Tibial nerve (tissue), 4 donors: Measurements from ENCODE around the gene TMEM14A. TPM values are rescaled to one million over a fixed set of nuclear protein-coding genes. Genes with fewer than 3 reads are reported as not detected.
A peak's percentile ranks its signal among the peaks of the same experiment; 100 is the strongest.

Experiments
- DNase-seq, 2 donors: peaks; one replicate each; pipeline ENCODE4 v3.0.0-alpha.2; 2019; ENCODE audit warnings: low spot score in 2 of 2
- H3K27ac ChIP-seq, 4 donors: fragments of 200-600 bp; sonication (generic) in 3 of 4; one replicate each; pipeline ENCODE4 v1.5.1; 2017 to 2019; ENCODE audit warnings: mild to moderate bottlenecking in 1 of 4
- H3K27me3 ChIP-seq, 2 donors: fragments of 200-600 bp; sonication (generic) in 1 of 2; one replicate each; pipeline versions ENCODE4 v1.5.1 to v1.6.0; 2017 to 2019
- H3K36me3 ChIP-seq, 3 donors: fragments of 200-600 bp; sonication (generic); one replicate each; pipeline ENCODE4 v1.5.1; 2018 to 2019
- H3K4me1 ChIP-seq, 4 donors: fragments of 200-600 bp; sonication (generic) in 3 of 4; one replicate each; pipeline ENCODE4 v1.5.1; 2017 to 2019
- H3K4me3 ChIP-seq, 4 donors: fragments of 200-600 bp; sonication (generic) in 3 of 4; one replicate each; pipeline ENCODE4 v1.5.1; 2017 to 2019; ENCODE audit warnings: mild to moderate bottlenecking in 1 of 4, moderate library complexity in 1 of 4
- H3K9me3 ChIP-seq, 4 donors: fragments of 200-600 bp; sonication (generic) in 3 of 4; one replicate each; pipeline ENCODE4 v1.5.1; 2017 to 2019
- EP300 ChIP-seq, 2 donors: sonication (generic); formaldehyde crosslinking; IDR thresholded peaks; one replicate each; pipeline ENCODE4 v1.6.1; 2017; ENCODE audit warnings: antibody characterized with exemption in 2 of 2, mild to moderate bottlenecking in 1 of 2
- POLR2A ChIP-seq, 2 donors: fragments of 450-650 bp; IDR thresholded peaks; one replicate each; pipeline ENCODE4 v1.6.1; 2017; ENCODE audit warnings: antibody characterized with exemption in 2 of 2, mild to moderate bottlenecking in 2 of 2, moderate library complexity in 2 of 2
- WGBS, 2 donors: methylation state at CpG; one replicate each; pipeline ENCODE4 v1.1.5; 2018; 5-methylcytosine and 5-hydroxymethylcytosine counted together
- total RNA-seq, 4 donors: library from RNA; depleted of rRNA; stranded (reverse); fragments of >200 nt; gene quantifications; one replicate each; pipeline ENCODE4 v1.1.0, GENCODE V29; 2016
- TF ChIP-seq, protein P1 (sequence below), 5 experiments: fragments of 200-600 bp in 3 of 5; fragments of 450-650 bp in 2 of 5; sonication (generic) in 3 of 5; IDR thresholded peaks; one replicate each; pipeline ENCODE4 v1.5.1; 2016 to 2019; ENCODE audit warnings: antibody characterized with exemption in 5 of 5, mild to moderate bottlenecking in 3 of 5, moderate library complexity in 2 of 5

Gene TMEM14A
- total RNA-seq, 4 donors from 2014 or later, result 14.4 to 39.6 (median 24.3) TPM

GRCh38 chr6:52641388-52641787 lies 29.5 kb upstream of the TMEM14A start:
- Histone ChIP-seq H3K4me1 (peaks cover 0 to 18% (median 0%) of the 10 kb centered on the region in 4 donors), H3K9me3 (no peaks in the 10 kb centered on the region), H3K4me3 (no peak overlapping the region), H3K27me3 (no peaks in the 10 kb centered on the region), H3K27ac (peak overlapping the region in 1 of 4 donors; percentile 9), H3K36me3 (no peaks in the 10 kb centered on the region)
- TF ChIP-seq EP300 (IDR thresholded peaks at IDR 0.05) (no peak), POLR2A (IDR thresholded peaks at IDR 0.05) (no peak)
- TF ChIP-seq, protein P1, sequence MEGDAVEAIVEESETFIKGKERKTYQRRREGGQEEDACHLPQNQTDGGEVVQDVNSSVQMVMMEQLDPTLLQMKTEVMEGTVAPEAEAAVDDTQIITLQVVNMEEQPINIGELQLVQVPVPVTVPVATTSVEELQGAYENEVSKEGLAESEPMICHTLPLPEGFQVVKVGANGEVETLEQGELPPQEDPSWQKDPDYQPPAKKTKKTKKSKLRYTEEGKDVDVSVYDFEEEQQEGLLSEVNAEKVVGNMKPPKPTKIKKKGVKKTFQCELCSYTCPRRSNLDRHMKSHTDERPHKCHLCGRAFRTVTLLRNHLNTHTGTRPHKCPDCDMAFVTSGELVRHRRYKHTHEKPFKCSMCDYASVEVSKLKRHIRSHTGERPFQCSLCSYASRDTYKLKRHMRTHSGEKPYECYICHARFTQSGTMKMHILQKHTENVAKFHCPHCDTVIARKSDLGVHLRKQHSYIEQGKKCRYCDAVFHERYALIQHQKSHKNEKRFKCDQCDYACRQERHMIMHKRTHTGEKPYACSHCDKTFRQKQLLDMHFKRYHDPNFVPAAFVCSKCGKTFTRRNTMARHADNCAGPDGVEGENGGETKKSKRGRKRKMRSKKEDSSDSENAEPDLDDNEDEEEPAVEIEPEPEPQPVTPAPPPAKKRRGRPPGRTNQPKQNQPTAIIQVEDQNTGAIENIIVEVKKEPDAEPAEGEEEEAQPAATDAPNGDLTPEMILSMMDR (IDR thresholded peaks at IDR 0.05), result no peak
- no peak for DNase-seq

- no peak for DNase-seq
- H3K36me3 ChIP-seq, result no peaks in the 10 kb centered on the region
- H3K27me3 ChIP-seq, result no peaks in the 10 kb centered on the region
- H3K4me1 ChIP-seq, result peaks cover 0 to 18% (median 0%) of the 10 kb centered on the region in 4 donors
- no peak for TF ChIP-seq POLR2A (IDR thresholded peaks at IDR 0.05)
- peak in 1 of 2 donors; percentile 44 for TF ChIP-seq EP300 (IDR thresholded peaks at IDR 0.05)
- 24 to 29% methylated on average over 3 of the region's 3 CpGs for WGBS, 2 donors
- no peak overlapping the region for H3K4me3 ChIP-seq
- H3K27ac ChIP-seq, result peak overlapping the region in 2 of 4 donors; percentile 9 to 45
- no peaks in the 10 kb centered on the region for H3K9me3 ChIP-seq
Measured at GRCh38 chr6:52641826-52642225, 29.1 kb upstream of the TMEM14A start.

- Histone ChIP-seq H3K27ac (peak overlapping the region in 1 of 4 donors; percentile 45), H3K4me3 (no peak overlapping the region), H3K4me1 (peaks cover 0 to 18% (median 0%) of the 10 kb centered on the region in 4 donors), H3K9me3 (no peaks in the 10 kb centered on the region), H3K27me3 (no peaks in the 10 kb centered on the region), H3K36me3 (no peaks in the 10 kb centered on the region)
- TF ChIP-seq POLR2A (IDR thresholded peaks at IDR 0.05) (no peak), EP300 (IDR thresholded peaks at IDR 0.05) (no peak)
- TF ChIP-seq, protein P1 (IDR thresholded peaks at IDR 0.05), result no peak
- DNase-seq, result no peak
- 48 to 56% methylated on average over 2 of the region's 2 CpGs for WGBS, 2 donors
Measured at GRCh38 chr6:52642368-52642767, 28.5 kb upstream of the TMEM14A start.

DNA sequence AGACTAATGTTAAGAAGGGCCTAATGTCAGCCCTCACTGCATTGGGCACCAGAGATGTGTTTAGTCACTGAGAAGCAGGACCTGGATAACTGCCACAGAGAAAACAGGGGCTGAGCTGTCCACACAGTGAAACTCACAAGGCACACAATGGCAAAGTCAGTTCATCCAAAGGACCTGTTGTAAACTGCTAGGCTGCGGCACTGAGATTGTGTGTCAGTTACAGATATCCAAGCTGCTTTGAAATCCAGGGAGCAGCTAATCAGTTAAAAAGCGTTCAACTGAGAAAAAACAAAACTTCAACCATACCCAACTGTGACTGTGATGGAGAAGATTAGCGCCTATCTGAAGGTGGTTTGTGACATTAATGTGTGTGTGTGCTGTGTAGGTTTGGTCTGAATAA lies 27.8 kb upstream of the TMEM14A start:
- TF ChIP-seq EP300 (IDR thresholded peaks at IDR 0.05) (no peak), POLR2A (IDR thresholded peaks at IDR 0.05) (no peak)
- TF ChIP-seq, protein P1 (IDR thresholded peaks at IDR 0.05), result no peak
- no peak for DNase-seq
- no peaks in the 10 kb centered on the region for H3K9me3 ChIP-seq
- peaks cover 0 to 18% (median 0%) of the 10 kb centered on the region in 4 donors for H3K4me1 ChIP-seq
- no peak overlapping the region for H3K4me3 ChIP-seq
- peak overlapping the region in 1 of 4 donors; percentile 3 for H3K27ac ChIP-seq
- WGBS, 2 donors, result 58 to 65% methylated on average over 3 of the region's 3 CpGs
- no peaks in the 10 kb centered on the region for H3K27me3 ChIP-seq
- H3K36me3 ChIP-seq, result no peaks in the 10 kb centered on the region

DNA sequence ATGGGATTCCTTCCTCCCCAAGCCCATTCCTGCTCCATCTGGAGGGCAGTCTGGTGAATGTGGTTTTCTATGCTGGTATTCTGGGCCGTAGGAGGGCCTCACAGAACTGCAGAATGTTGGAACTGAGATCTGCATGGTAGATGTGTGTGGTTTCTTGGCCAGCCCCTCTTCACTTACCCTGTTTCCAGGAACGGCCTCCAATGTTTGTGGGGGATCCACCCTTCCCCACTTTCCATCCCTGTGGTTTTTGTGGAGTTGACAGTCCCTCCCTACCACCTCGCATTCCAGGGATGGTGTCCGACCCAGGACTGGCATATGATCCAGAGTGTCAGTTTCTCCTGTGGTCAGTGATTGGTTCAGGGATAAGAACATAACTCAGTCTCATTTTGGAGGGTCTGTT lies 26.7 kb upstream of the TMEM14A start:
- Histone ChIP-seq H3K27me3 (no peaks in the 10 kb centered on the region), H3K27ac (no peak overlapping the region), H3K4me1 (peaks cover 0 to 25% (median 3%) of the 10 kb centered on the region in 4 donors), H3K9me3 (no peaks in the 10 kb centered on the region), H3K36me3 (no peaks in the 10 kb centered on the region), H3K4me3 (no peak overlapping the region)
- TF ChIP-seq, protein P1 (IDR thresholded peaks at IDR 0.05), result no peak
- TF ChIP-seq EP300 (IDR thresholded peaks at IDR 0.05), result no peak
- no peak for DNase-seq
- WGBS, 2 donors, result 81 to 84% methylated on average over 4 of the region's 4 CpGs

GRCh38 chr6:52645976-52646375 lies 24.9 kb upstream of the TMEM14A start:
- H3K9me3 ChIP-seq, result no peaks in the 10 kb centered on the region
- TF ChIP-seq EP300 (IDR thresholded peaks at IDR 0.05) (no peak), POLR2A (IDR thresholded peaks at IDR 0.05) (no peak)
- TF ChIP-seq, protein P1 (IDR thresholded peaks at IDR 0.05), result no peak
- H3K4me3 ChIP-seq, result no peak overlapping the region
- H3K27me3 ChIP-seq, result no peaks in the 10 kb centered on the region
- no peaks in the 10 kb centered on the region for H3K36me3 ChIP-seq
- 93 to 94% methylated on average over 4 of the region's 4 CpGs for WGBS, 2 donors
- no peak overlapping the region for H3K27ac ChIP-seq
- H3K4me1 ChIP-seq, result peaks cover 0 to 32% (median 13%) of the 10 kb centered on the region in 4 donors
- no peak for DNase-seq
